CD4-positive, alpha-beta memory T cell (primary cell): ENCODE data around the gene TNPO3. TPM values are rescaled to one million over a fixed set of nuclear protein-coding genes. Genes with fewer than 3 reads are reported as not detected.

Source experiments
- CTCF ChIA-PET: fragments of 350-600 bp; sonication (Branson Sonifier 250); formaldehyde crosslinking; loops from one replicate; lab custom pipeline; 2021; ENCODE audit warnings: inconsistent platforms; ENCODE audit not compliant: partially characterized antibody; lab: Charles Lee
- POLR2A ChIA-PET: fragments of 350-600 bp; sonication (Branson Sonifier 250); formaldehyde crosslinking; loops from one replicate; lab custom pipeline; 2021; ENCODE audit not compliant: partially characterized antibody; lab: Charles Lee
- DNase-seq, 5 donors: peaks; one replicate each; pipeline versions ENCODE4 v3.0.0 to v3.0.0-alpha.2; 2020 to 2022; ENCODE audit warnings: mixed read lengths in 1 of 5
- H3K27ac ChIP-seq: one replicate; pipeline ENCODE4 v1.7.0; 2013; ENCODE audit warnings: low read depth, low read length
- H3K27me3 ChIP-seq: 2 replicates; pipeline ENCODE4 v1.7.0; 2013; ENCODE audit warnings: mild to moderate bottlenecking, low read length, moderate library complexity; ENCODE audit not compliant: insufficient read depth
- H3K36me3 ChIP-seq: 2 replicates; pipeline ENCODE4 v1.7.0; 2013; ENCODE audit warnings: mild to moderate bottlenecking, low read length, moderate library complexity; ENCODE audit not compliant: insufficient read depth
- H3K4me1 ChIP-seq: 2 replicates; pipeline ENCODE4 v1.7.0; 2013; ENCODE audit warnings: mild to moderate bottlenecking, low read length, moderate library complexity; ENCODE audit not compliant: insufficient read depth
- H3K4me3 ChIP-seq, 2 donors: one replicate each; pipeline ENCODE4 v1.7.0; 2013; ENCODE audit warnings: low read length in 2 of 2, mild to moderate bottlenecking in 1 of 2
- H3K9me3 ChIP-seq, 2 donors: one replicate each; pipeline ENCODE4 v1.7.0; 2013; ENCODE audit warnings: low read length in 2 of 2, control low read depth in 1 of 2; ENCODE audit not compliant: control insufficient read depth in 1 of 2
- H3K27ac Mint-ChIP-seq, 7 donors: one replicate each; pipeline ENCODE4 v1.8.0; 2020 to 2021; ENCODE audit warnings: mixed read lengths in 7 of 7, mild to moderate bottlenecking in 6 of 7, inconsistent platforms in 3 of 7, moderate library complexity in 3 of 7
- H3K27me3 Mint-ChIP-seq, 2 donors: one replicate each; pipeline ENCODE4 v1.8.0; 2020 to 2021; ENCODE audit warnings: mixed read lengths in 2 of 2
- H3K36me3 Mint-ChIP-seq, 2 donors: one replicate each; pipeline ENCODE4 v1.8.0; 2020 to 2021; ENCODE audit warnings: mixed read lengths in 2 of 2, inconsistent platforms in 1 of 2, mild to moderate bottlenecking in 1 of 2
- H3K4me1 Mint-ChIP-seq, 4 donors: one replicate each; pipeline ENCODE4 v1.8.0; 2020 to 2021; ENCODE audit warnings: mixed read lengths in 4 of 4, mild to moderate bottlenecking in 1 of 4
- H3K4me3 Mint-ChIP-seq, 8 donors: one replicate each; pipeline ENCODE4 v1.8.0; 2020 to 2021; ENCODE audit warnings: mixed read lengths in 8 of 8, mild to moderate bottlenecking in 7 of 8, moderate library complexity in 6 of 8, inconsistent platforms in 3 of 8
- H3K9me3 Mint-ChIP-seq, 8 donors: one replicate each; pipeline ENCODE4 v1.8.0; 2020 to 2021; ENCODE audit warnings: mixed read lengths in 8 of 8, mild to moderate bottlenecking in 5 of 8, inconsistent platforms in 3 of 8, moderate library complexity in 1 of 8
- intact Hi-C: fragments of 100-400 bp; cut with micrococcal nuclease; formaldehyde crosslinking; loops from one replicate; pipeline ENCODE4 v1.15.1; 2023
- polyA plus RNA-seq, 2 donors: library from polyadenylated mRNA; unstranded; fragments of 300-500 nt; fragmentation: Illumina TruSeq; gene quantifications; one replicate each; pipeline ENCODE4 v1.2.3, GENCODE V29; 2021
- total RNA-seq, 2 experiments: library from RNA; stranded (reverse); gene quantifications; one replicate each; pipeline ENCODE4 v1.2.3, GENCODE V29; 2021

The TNPO3 gene
- total and polyA plus RNA-seq, 4 experiments from 2014 or later, result 34.4 to 44.5 (median 41.4) TPM

DNA sequence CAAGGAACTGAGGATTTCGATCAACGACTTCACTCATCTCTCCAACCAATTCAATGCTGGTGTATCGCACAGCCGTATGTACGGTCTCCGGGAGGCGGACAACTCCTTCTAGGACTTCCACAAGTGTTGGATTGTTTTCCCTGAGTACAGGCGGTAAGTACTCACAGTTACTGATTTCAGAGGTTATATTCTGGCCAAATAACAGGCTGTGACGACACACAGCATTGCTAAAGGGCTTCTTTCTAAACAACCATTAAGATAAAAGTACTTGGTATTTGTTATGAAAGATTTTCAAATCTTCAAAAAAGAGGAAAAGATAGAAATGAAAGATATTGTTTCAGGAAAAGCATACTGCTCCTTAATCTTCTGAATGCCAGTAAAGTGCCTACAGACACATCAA lies 65.0 kb downstream of the TNPO3 start:
- no peaks in the 10 kb centered on the region for H3K4me1 ChIP-seq
- CTCF ChIA-PET, result no interaction called here
- no peaks in the 10 kb centered on the region for H3K27me3 ChIP-seq
- H3K9me3 Mint-ChIP-seq, result no peaks in the 10 kb centered on the region
- no peak overlapping the region for H3K4me3 Mint-ChIP-seq
- H3K27me3 Mint-ChIP-seq, result no peaks in the 10 kb centered on the region
- H3K36me3 Mint-ChIP-seq, result peaks cover 51 to 72% of the 10 kb centered on the region in 2 donors
- no peak overlapping the region for H3K27ac Mint-ChIP-seq
- no peak overlapping the region for H3K27ac ChIP-seq
- no peak for DNase-seq
- intact Hi-C loops, result no loop called here
- H3K4me1 Mint-ChIP-seq, result peaks cover 0 to 1% (median 0%) of the 10 kb centered on the region in 4 donors
- no peak overlapping the region for H3K4me3 ChIP-seq
- no peaks in the 10 kb centered on the region for H3K9me3 ChIP-seq
- POLR2A ChIA-PET, result no interaction called here
- H3K36me3 ChIP-seq, result peaks cover 39% of the 10 kb centered on the region

DNA sequence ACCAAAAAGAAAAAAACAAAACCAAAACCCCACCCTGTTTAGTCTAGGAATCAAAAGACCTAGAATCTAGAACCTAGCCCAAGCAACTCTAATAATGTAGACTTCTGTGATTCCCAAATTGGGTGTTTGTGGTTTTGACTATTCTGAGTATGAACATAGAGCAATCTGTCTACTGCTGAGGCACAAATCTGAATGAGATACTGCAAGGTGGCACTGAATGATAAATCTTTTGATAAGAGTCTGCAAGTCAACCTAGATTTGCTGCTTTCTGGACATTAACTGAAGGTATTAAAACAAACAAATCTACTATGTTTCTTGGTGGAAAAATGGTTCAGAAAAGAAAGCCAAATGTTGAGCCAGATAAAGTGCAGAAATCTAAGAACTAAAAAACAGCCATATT lies 66.5 kb downstream of the TNPO3 start:
- POLR2A ChIA-PET, result no interaction called here
- Mint-ChIP-seq H3K9me3 (no peaks in the 10 kb centered on the region), H3K4me3 (no peak overlapping the region), H3K27ac (peak overlapping the region in 2 of 7 donors; percentile 9 to 30), H3K27me3 (no peaks in the 10 kb centered on the region), H3K4me1 (peaks cover 0 to 1% (median 0%) of the 10 kb centered on the region in 4 donors), H3K36me3 (peaks cover 55 to 78% of the 10 kb centered on the region in 2 donors)
- Histone ChIP-seq H3K4me1 (no peaks in the 10 kb centered on the region), H3K9me3 (no peaks in the 10 kb centered on the region), H3K36me3 (peaks cover 48% of the 10 kb centered on the region), H3K4me3 (no peak overlapping the region), H3K27me3 (no peaks in the 10 kb centered on the region), H3K27ac (no peak overlapping the region)
- intact Hi-C loops, result no loop called here
- DNase-seq, result no peak
- CTCF ChIA-PET, result no interaction called here

DNA sequence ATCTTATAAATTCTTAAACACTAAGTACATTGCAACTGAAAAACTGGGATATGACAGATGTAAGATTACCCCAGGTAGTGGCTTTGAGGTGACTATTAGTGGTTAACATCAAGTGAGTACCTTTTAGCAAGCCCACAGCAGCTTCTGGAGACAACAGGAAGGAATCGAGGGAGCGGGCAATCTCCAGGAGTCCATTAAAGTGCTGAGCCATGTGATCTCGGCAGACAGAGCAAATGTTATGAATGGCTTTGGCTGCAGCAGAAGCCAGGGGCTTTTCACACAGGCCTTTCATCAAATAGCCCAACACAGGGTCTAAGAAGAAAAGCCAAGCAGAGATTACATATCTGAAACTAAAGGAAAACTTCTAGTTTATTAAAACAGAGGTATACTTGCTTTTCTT lies 68.3 kb downstream of the TNPO3 start:
- DNase-seq, result no peak
- ChIA-PET POLR2A (no interaction called here), CTCF (no interaction called here)
- peak overlapping the region in 2 of 7 donors; percentile 45 to 63 for H3K27ac Mint-ChIP-seq
- Histone ChIP-seq H3K4me1 (no peaks in the 10 kb centered on the region), H3K9me3 (no peaks in the 10 kb centered on the region), H3K4me3 (no peak overlapping the region), H3K27ac (no peak overlapping the region), H3K36me3 (peaks cover 55% of the 10 kb centered on the region), H3K27me3 (no peaks in the 10 kb centered on the region)
- peaks cover 0 to 1% (median 0%) of the 10 kb centered on the region in 4 donors for H3K4me1 Mint-ChIP-seq
- no peaks in the 10 kb centered on the region for H3K9me3 Mint-ChIP-seq
- peaks cover 68 to 82% of the 10 kb centered on the region in 2 donors for H3K36me3 Mint-ChIP-seq
- H3K4me3 Mint-ChIP-seq, result no peak overlapping the region
- intact Hi-C loops, result no loop called here
- H3K27me3 Mint-ChIP-seq, result no peaks in the 10 kb centered on the region

DNA sequence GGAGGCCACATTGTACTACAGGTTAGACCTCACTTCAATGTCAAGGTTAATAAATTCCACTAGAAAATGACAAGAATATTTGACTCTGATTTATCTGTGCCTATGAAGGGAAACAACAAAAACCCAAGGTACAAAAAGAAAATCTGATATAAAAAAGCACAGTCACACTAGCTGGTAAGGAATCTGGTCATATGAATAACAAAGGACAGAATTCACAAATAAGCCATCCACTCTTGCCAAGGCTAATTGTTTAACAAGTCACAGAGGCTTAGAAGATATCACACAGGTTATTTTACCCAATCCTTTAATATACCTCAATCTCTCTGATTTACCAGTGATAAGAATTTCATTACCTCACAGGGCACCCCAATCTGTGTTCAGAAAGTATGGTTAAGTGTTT lies 69.3 kb downstream of the TNPO3 start:
- H3K9me3 ChIP-seq, result no peaks in the 10 kb centered on the region
- H3K36me3 ChIP-seq, result peaks cover 58% of the 10 kb centered on the region
- Mint-ChIP-seq H3K27me3 (no peaks in the 10 kb centered on the region), H3K4me1 (peaks cover 0 to 1% (median 0%) of the 10 kb centered on the region in 4 donors), H3K4me3 (no peak overlapping the region), H3K9me3 (no peaks in the 10 kb centered on the region), H3K36me3 (peaks cover 63 to 79% of the 10 kb centered on the region in 2 donors), H3K27ac (peak overlapping the region in 1 of 7 donors; percentile 50)
- H3K27ac ChIP-seq, result no peak overlapping the region
- ChIA-PET CTCF (interaction anchor here (1.0 kb wide), 1 partner anchor 106 kb away, joined by 4 read pairs; no protein-coding TSS in a partner anchor), POLR2A (no interaction called here)
- no peaks in the 10 kb centered on the region for H3K27me3 ChIP-seq
- H3K4me1 ChIP-seq, result no peaks in the 10 kb centered on the region
- intact Hi-C loops, result no loop called here
- DNase-seq, result no peak
- no peak overlapping the region for H3K4me3 ChIP-seq

DNA sequence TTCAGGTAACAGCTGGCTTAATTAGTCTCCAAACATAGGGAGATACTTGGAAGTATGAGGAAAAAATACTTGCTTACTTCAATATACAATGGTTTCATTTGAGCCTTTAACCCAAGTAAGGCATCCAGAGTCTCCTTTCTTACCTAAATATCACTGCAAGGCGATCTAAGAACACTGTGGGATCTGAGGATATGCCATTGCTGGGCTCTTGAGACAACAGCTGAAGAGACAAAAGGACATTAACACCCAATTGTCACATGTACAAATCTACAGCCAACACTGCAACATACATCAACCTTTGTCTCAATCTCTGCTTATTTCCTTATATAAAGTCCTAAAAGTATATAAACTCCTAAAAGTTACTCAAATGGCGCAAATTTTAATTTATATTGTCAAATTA lies 72.8 kb downstream of the TNPO3 start:
- ChIA-PET POLR2A (no interaction called here), CTCF (no interaction called here)
- Mint-ChIP-seq H3K27me3 (no peaks in the 10 kb centered on the region), H3K36me3 (peaks cover 64 to 82% of the 10 kb centered on the region in 2 donors), H3K4me1 (peaks cover 0 to 1% (median 0%) of the 10 kb centered on the region in 4 donors), H3K4me3 (no peak overlapping the region), H3K27ac (peak overlapping the region in 1 of 7 donors; percentile 70), H3K9me3 (no peaks in the 10 kb centered on the region)
- Histone ChIP-seq H3K4me3 (no peak overlapping the region), H3K27ac (no peak overlapping the region), H3K9me3 (no peaks in the 10 kb centered on the region), H3K36me3 (peaks cover 70% of the 10 kb centered on the region), H3K27me3 (no peaks in the 10 kb centered on the region), H3K4me1 (no peaks in the 10 kb centered on the region)
- intact Hi-C loops, result no loop called here
- DNase-seq, result no peak

DNA sequence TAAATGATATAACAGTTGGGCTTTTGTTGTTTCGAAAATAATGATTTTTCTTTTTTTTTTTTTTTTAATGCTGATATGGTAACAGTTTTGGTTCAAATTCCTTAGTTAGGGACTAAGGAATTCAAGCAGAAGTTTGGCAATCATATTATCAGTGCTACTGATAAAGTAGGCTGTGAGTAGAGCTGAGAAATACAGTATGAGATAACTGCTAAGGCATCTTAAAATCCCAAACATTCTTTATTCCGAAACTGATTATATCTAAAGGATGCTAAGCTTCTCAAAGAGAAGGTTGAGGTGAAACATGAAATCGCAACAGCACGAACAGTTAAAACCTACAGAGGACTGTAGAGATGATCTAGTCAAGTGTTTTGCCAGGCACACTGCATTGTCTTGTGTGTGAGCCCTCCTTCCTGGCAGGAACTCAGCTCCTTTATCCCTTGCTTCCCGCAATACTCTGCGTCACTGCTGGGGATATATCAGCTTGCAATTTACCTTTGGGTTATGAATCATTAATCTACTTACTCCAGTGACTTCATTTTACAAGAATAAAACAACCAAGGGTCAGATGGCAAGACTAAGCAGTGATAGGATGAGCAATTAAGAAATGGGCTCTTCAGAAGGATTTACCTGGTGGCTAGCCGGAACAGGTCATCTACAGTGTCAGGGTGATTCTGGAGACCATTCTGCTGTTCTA lies 80.5 kb downstream of the TNPO3 start:
- POLR2A ChIA-PET, result no interaction called here
- no peaks in the 10 kb centered on the region for H3K27me3 Mint-ChIP-seq
- Histone ChIP-seq H3K9me3 (no peaks in the 10 kb centered on the region), H3K4me1 (no peaks in the 10 kb centered on the region), H3K4me3 (no peak overlapping the region), H3K27me3 (no peaks in the 10 kb centered on the region), H3K36me3 (peaks cover 74% of the 10 kb centered on the region), H3K27ac (no peak overlapping the region)
- DNase-seq, result no peak
- intact Hi-C loops, result no loop called here
- H3K4me3 Mint-ChIP-seq, result no peak overlapping the region
- peak overlapping the region in 2 of 7 donors; percentile 3 to 12 for H3K27ac Mint-ChIP-seq
- no peaks in the 10 kb centered on the region for H3K9me3 Mint-ChIP-seq
- H3K36me3 Mint-ChIP-seq, result peaks cover 62 to 82% of the 10 kb centered on the region in 2 donors
- H3K4me1 Mint-ChIP-seq, result no peaks in the 10 kb centered on the region
- CTCF ChIA-PET, result interaction anchor here (1.1 to 1.4 kb wide), 2 partner anchors 91 to 117 kb away, joined by 3 to 6 read pairs; no protein-coding TSS in a partner anchor

DNA sequence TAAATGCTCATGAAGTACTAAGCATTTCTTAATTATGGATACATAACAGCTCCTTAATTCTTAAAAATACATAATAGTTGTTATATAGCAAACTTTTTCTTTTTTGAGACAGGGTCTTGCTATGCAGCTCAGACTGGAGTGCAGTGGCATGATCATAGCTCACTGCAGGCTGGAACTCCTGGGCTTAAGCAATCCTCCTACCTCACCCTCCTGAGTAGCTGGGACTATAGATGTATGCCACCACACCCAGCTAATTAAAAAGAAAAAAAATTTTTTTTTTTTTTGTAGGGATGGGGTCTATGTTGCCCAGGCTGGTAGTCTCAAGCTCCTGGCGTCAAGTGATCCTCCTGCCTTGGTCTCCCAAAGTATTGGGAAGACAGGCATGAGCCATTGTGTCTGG lies 86.3 kb downstream of the TNPO3 start:
- no peak for DNase-seq
- Histone ChIP-seq H3K27ac (no peak overlapping the region), H3K4me3 (no peak overlapping the region), H3K4me1 (peaks cover 2% of the 10 kb centered on the region), H3K9me3 (no peaks in the 10 kb centered on the region), H3K36me3 (peaks cover 72% of the 10 kb centered on the region), H3K27me3 (no peaks in the 10 kb centered on the region)
- ChIA-PET CTCF (no interaction called here), POLR2A (no interaction called here)
- Mint-ChIP-seq H3K4me3 (no peak overlapping the region), H3K36me3 (peaks cover 51 to 77% of the 10 kb centered on the region in 2 donors), H3K4me1 (peaks cover 0 to 4% (median 0%) of the 10 kb centered on the region in 4 donors), H3K27ac (no peak overlapping the region), H3K9me3 (no peaks in the 10 kb centered on the region), H3K27me3 (no peaks in the 10 kb centered on the region)
- intact Hi-C loops, result no loop called here
